Measurements from ENCODE around the gene SIDT1.

The SIDT1 gene

GRCh38 chr3:113571360-113571759 lies 39.0 kb downstream of the SIDT1 start:
- H3K4me1 ChIP-seq (ENCODE audit: control insufficient read depth, insufficient read depth, low read length): no peaks in the 10 kb centered on the region
- no peak overlapping the region for H3K4me3 ChIP-seq (ENCODE audit: low read length)
- no peaks in the 10 kb centered on the region for H3K36me3 ChIP-seq (ENCODE audit: insufficient read depth, low read length)
- H3K9me3 ChIP-seq (replicated peaks; ENCODE audit: low read length): no peaks in the 10 kb centered on the region
- H3K27me3 ChIP-seq (ENCODE audit: control insufficient read depth, insufficient read depth, low read length): peaks cover 46% of the 10 kb centered on the region
- H3K4me2 ChIP-seq (ENCODE audit: low read length): no peak overlapping the region
- no peak overlapping the region for H3K9ac ChIP-seq (ENCODE audit: low read depth, low read length)

DNA sequence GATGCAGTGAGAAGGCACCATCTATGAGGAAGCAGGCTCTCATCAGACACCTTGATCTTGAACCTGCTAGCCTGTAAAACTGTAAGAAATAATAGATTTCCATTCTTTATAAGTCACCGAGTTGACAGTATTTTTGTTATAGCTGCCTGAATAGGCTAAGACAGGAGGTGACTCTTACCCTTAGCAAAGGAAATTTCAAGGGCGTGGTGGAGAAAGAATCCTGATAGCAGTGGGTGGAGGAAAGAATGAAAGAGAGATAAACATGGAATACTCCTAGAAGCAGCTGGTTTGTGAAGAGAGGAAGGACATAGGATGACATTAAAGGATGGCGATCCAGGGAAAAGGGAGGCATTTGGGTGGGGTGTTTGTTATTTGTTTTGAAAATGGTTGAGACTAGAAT lies 41.4 kb downstream of the SIDT1 start:
- H3K27me3 ChIP-seq (ENCODE audit: control insufficient read depth, insufficient read depth, low read length): peaks cover 32% of the 10 kb centered on the region
- no peak overlapping the region for H3K9ac ChIP-seq (ENCODE audit: low read depth, low read length)
- no peaks in the 10 kb centered on the region for H3K36me3 ChIP-seq (ENCODE audit: insufficient read depth, low read length)
- H3K4me3 ChIP-seq (ENCODE audit: low read length): no peak overlapping the region
- no peak overlapping the region for H3K4me2 ChIP-seq (ENCODE audit: low read length)
- H3K4me1 ChIP-seq (ENCODE audit: control insufficient read depth, insufficient read depth, low read length): no peaks in the 10 kb centered on the region
- no peaks in the 10 kb centered on the region for H3K9me3 ChIP-seq (replicated peaks; ENCODE audit: low read length)

GRCh38 chr3:113574213-113574612 lies 41.9 kb downstream of the SIDT1 start:
- no peaks in the 10 kb centered on the region for H3K9me3 ChIP-seq (replicated peaks; ENCODE audit: low read length)
- peaks cover 32% of the 10 kb centered on the region for H3K27me3 ChIP-seq (ENCODE audit: control insufficient read depth, insufficient read depth, low read length)
- no peak overlapping the region for H3K9ac ChIP-seq (ENCODE audit: low read depth, low read length)
- H3K4me2 ChIP-seq (ENCODE audit: low read length): no peak overlapping the region
- no peaks in the 10 kb centered on the region for H3K36me3 ChIP-seq (ENCODE audit: insufficient read depth, low read length)
- H3K4me1 ChIP-seq (ENCODE audit: control insufficient read depth, insufficient read depth, low read length): no peaks in the 10 kb centered on the region
- no peak overlapping the region for H3K4me3 ChIP-seq (ENCODE audit: low read length)

DNA sequence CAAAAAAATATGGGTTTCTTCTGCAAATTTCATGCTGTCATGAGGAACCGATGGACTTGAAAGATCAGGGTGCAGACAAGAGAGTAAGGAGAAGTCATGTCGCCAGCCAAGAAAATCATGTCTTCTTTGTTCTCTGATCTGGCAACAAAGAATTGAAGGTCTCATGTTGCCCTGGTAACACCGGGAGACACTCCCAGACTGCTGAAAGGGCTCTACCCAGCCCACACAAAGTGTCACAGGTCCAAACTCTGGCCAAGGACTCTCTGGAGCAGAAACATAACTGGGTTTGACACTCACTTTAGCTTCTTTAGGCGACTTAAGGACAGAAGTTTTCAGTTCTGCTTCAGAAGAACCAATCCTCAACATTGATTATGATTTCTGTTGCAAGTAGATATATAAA lies 42.9 kb downstream of the SIDT1 start:
- Histone ChIP-seq H3K36me3 (ENCODE audit: insufficient read depth, low read length) (no peaks in the 10 kb centered on the region), H3K4me1 (ENCODE audit: control insufficient read depth, insufficient read depth, low read length) (no peaks in the 10 kb centered on the region), H3K9me3 (replicated peaks; ENCODE audit: low read length) (no peaks in the 10 kb centered on the region), H3K27me3 (ENCODE audit: control insufficient read depth, insufficient read depth, low read length) (peaks cover 40% of the 10 kb centered on the region), H3K4me2 (ENCODE audit: low read length) (no peak overlapping the region), H3K9ac (ENCODE audit: low read depth, low read length) (no peak overlapping the region), H3K4me3 (ENCODE audit: low read length) (no peak overlapping the region)

DNA sequence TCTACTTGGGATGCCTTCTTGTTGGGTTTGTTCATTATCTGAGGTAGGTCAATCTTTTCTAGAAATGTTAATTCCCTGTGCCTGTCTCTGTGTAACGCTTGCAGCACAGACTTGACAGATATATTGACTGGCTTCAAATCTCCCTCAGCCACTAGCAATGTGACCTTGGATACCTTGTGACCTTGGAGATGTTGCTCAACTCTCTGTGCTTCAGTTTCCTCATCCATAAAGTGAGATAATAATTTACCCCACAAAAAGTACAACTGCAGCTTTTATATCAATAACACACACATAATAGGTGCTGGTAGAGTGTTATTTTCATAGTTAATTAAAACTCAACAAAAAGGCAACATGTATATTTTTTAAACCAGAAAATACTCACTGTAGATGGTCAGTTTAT lies 52.9 kb downstream of the SIDT1 start:
- Histone ChIP-seq H3K9ac (ENCODE audit: low read depth, low read length) (no peak overlapping the region), H3K4me2 (ENCODE audit: low read length) (no peak overlapping the region), H3K36me3 (ENCODE audit: insufficient read depth, low read length) (no peaks in the 10 kb centered on the region), H3K9me3 (replicated peaks; ENCODE audit: low read length) (no peaks in the 10 kb centered on the region), H3K4me1 (ENCODE audit: control insufficient read depth, insufficient read depth, low read length) (no peaks in the 10 kb centered on the region), H3K27me3 (ENCODE audit: control insufficient read depth, insufficient read depth, low read length) (peaks cover 32% of the 10 kb centered on the region), H3K4me3 (ENCODE audit: low read length) (no peak overlapping the region)

DNA sequence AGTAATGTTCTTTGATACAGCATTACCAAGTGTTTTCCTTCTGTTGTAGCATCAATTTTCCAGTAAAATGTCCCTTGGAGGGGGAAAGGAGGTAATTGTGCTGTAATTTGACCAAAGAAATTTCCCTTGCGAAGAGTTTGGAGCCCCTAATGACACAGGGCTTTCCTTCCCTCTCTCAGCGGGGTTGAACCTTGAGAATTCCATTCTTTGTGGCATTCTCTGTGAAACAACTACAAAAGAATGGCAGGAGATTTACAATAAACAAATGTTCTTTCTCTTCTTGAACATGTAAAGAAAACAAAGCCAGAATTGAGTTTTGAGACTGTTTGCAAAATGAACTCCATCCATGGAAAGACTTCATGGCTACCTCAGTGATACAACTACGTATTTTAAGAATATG lies 53.4 kb downstream of the SIDT1 start:
- Histone ChIP-seq H3K27me3 (ENCODE audit: control insufficient read depth, insufficient read depth, low read length) (peaks cover 32% of the 10 kb centered on the region), H3K4me1 (ENCODE audit: control insufficient read depth, insufficient read depth, low read length) (no peaks in the 10 kb centered on the region), H3K4me2 (ENCODE audit: low read length) (no peak overlapping the region), H3K9ac (ENCODE audit: low read depth, low read length) (no peak overlapping the region), H3K4me3 (ENCODE audit: low read length) (no peak overlapping the region), H3K9me3 (replicated peaks; ENCODE audit: low read length) (no peaks in the 10 kb centered on the region), H3K36me3 (ENCODE audit: insufficient read depth, low read length) (no peaks in the 10 kb centered on the region)

DNA sequence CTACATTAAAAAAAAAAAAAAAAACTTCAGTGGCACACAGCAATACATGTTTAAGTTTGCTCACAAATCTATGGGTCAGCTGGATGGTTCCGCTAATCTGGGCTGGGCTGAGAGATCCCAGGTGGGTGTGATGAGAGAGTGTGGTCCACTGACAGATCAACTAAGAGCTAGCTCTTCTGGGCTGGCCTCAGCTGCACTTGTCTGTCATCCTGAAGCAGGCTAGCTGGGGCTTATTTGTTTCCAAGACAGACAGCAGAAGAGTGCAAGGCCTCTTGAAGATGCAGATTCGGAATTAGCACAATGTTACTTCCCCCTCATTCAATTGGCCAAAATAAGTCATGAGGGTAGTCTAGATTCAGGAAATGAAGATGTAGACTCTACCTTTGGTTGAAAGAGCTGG lies 56.5 kb downstream of the SIDT1 start:
- H3K9me3 ChIP-seq (replicated peaks; ENCODE audit: low read length): no peaks in the 10 kb centered on the region
- peaks cover 30% of the 10 kb centered on the region for H3K27me3 ChIP-seq (ENCODE audit: control insufficient read depth, insufficient read depth, low read length)
- H3K4me3 ChIP-seq (ENCODE audit: low read length): no peak overlapping the region
- H3K4me1 ChIP-seq (ENCODE audit: control insufficient read depth, insufficient read depth, low read length): no peaks in the 10 kb centered on the region
- H3K9ac ChIP-seq (ENCODE audit: low read depth, low read length): no peak overlapping the region
- no peaks in the 10 kb centered on the region for H3K36me3 ChIP-seq (ENCODE audit: insufficient read depth, low read length)
- H3K4me2 ChIP-seq (ENCODE audit: low read length): no peak overlapping the region

- Histone ChIP-seq H3K4me2 (ENCODE audit: low read length) (no peak overlapping the region), H3K9me3 (replicated peaks; ENCODE audit: low read length) (no peaks in the 10 kb centered on the region), H3K36me3 (ENCODE audit: insufficient read depth, low read length) (no peaks in the 10 kb centered on the region), H3K9ac (ENCODE audit: low read depth, low read length) (no peak overlapping the region), H3K27me3 (ENCODE audit: control insufficient read depth, insufficient read depth, low read length) (peaks cover 22% of the 10 kb centered on the region), H3K4me1 (ENCODE audit: control insufficient read depth, insufficient read depth, low read length) (no peaks in the 10 kb centered on the region), H3K4me3 (ENCODE audit: low read length) (no peak overlapping the region)
Measured at GRCh38 chr3:113589971-113590370, 57.6 kb downstream of the SIDT1 start.

DNA sequence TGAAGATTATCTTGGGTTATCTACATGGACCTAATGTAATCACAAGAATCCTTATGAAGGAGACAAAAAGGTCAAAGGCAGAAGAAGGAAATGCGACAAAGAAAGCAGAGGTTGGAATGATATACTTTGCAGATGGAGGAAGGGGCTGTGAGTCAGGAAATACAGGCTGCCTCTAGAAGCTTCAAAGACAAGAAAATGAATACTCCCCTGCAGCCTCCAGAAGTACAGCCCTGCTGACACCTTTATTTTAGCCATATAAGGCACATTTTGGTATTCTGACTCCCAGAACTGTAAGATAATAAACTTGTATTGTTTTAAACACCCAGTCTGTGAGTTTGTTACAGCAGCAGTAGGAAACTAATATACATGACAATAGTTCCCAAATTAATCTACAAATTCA lies 58.6 kb downstream of the SIDT1 start:
- H3K27me3 ChIP-seq (ENCODE audit: control insufficient read depth, insufficient read depth, low read length): peaks cover 12% of the 10 kb centered on the region
- no peaks in the 10 kb centered on the region for H3K36me3 ChIP-seq (ENCODE audit: insufficient read depth, low read length)
- H3K9ac ChIP-seq (ENCODE audit: low read depth, low read length): no peak overlapping the region
- no peak overlapping the region for H3K4me3 ChIP-seq (ENCODE audit: low read length)
- no peaks in the 10 kb centered on the region for H3K4me1 ChIP-seq (ENCODE audit: control insufficient read depth, insufficient read depth, low read length)
- no peak overlapping the region for H3K4me2 ChIP-seq (ENCODE audit: low read length)
- no peaks in the 10 kb centered on the region for H3K9me3 ChIP-seq (replicated peaks; ENCODE audit: low read length)

GRCh38 chr3:113594066-113594465 lies 61.7 kb downstream of the SIDT1 start:
- H3K4me2 ChIP-seq (ENCODE audit: low read length): no peak overlapping the region
- peaks cover 11% of the 10 kb centered on the region for H3K27me3 ChIP-seq (ENCODE audit: control insufficient read depth, insufficient read depth, low read length)
- H3K9ac ChIP-seq (ENCODE audit: low read depth, low read length): no peak overlapping the region
- no peaks in the 10 kb centered on the region for H3K36me3 ChIP-seq (ENCODE audit: insufficient read depth, low read length)
- H3K4me3 ChIP-seq (ENCODE audit: low read length): no peak overlapping the region
- no peaks in the 10 kb centered on the region for H3K4me1 ChIP-seq (ENCODE audit: control insufficient read depth, insufficient read depth, low read length)
- H3K9me3 ChIP-seq (replicated peaks; ENCODE audit: low read length): no peaks in the 10 kb centered on the region

GRCh38 chr3:113597596-113598354 lies 65.4 kb downstream of the SIDT1 start:
- Histone ChIP-seq H3K4me3 (ENCODE audit: low read length) (no peak overlapping the region), H3K4me1 (ENCODE audit: control insufficient read depth, insufficient read depth, low read length) (no peaks in the 10 kb centered on the region), H3K4me2 (ENCODE audit: low read length) (no peak overlapping the region), H3K9ac (ENCODE audit: low read depth, low read length) (no peak overlapping the region), H3K9me3 (replicated peaks; ENCODE audit: low read length) (no peaks in the 10 kb centered on the region), H3K27me3 (ENCODE audit: control insufficient read depth, insufficient read depth, low read length) (peaks cover 27% of the 10 kb centered on the region), H3K36me3 (ENCODE audit: insufficient read depth, low read length) (no peaks in the 10 kb centered on the region)

DNA sequence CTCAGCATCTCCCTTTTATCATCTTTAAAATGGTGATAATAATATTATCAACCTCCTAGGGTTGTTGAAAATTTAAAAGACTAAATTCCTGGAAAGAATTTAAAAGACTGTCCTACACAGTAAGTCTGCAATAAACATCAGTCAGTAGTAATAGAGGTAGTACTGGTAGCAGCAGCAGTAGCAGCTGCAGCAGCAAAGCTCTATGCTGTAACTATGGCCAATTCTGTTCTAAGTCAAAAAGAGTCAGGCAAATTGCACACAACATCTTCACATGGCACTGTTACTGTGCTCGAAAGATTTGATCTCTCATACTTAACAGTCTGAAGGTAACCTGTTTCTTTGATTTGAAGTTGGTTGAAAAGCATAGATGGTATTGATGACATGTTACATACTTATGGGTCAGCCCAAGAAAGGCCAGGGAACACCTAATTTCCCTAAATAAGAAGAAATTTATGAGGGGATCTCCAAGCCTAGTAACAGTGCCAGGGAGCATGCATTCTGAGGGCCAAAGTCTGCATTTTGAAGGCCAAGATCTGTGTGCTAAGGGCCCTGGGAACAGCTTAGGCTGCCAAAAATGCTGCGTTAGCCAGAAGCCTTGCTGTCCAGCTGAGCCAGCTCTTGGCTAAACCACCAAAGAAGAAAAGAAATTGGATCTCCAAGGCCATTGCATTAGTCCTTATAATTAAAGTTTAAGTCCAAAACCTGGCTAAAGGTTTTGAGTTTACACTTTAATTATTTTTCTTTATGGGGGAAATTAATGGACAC lies 68.2 kb downstream of the SIDT1 start:
- H3K4me1 ChIP-seq (ENCODE audit: control insufficient read depth, insufficient read depth, low read length): no peaks in the 10 kb centered on the region
- H3K4me3 ChIP-seq (ENCODE audit: low read length): no peak overlapping the region
- no peak overlapping the region for H3K4me2 ChIP-seq (ENCODE audit: low read length)
- no peaks in the 10 kb centered on the region for H3K9me3 ChIP-seq (replicated peaks; ENCODE audit: low read length)
- no peaks in the 10 kb centered on the region for H3K36me3 ChIP-seq (ENCODE audit: insufficient read depth, low read length)
- H3K9ac ChIP-seq (ENCODE audit: low read depth, low read length): no peak overlapping the region
- H3K27me3 ChIP-seq (ENCODE audit: control insufficient read depth, insufficient read depth, low read length): peaks cover 35% of the 10 kb centered on the region
